OCI-LY7 (cell line): ENCODE measurements around the gene STX17. TPM values are rescaled to one million over a fixed set of nuclear protein-coding genes. Genes with fewer than 3 reads are reported as not detected.

Experiments
- BruUV-seq: library from RNA; stranded (reverse); fragments of 400-500 nt; replicated peaks from 2 replicates; lab custom pipeline; 2021; lab: Mats Ljungman, UMichigan
- CTCF ChIA-PET: fragments of 300-600 bp; sonication (Branson Sonifier 250); formaldehyde crosslinking; loops from one replicate; lab custom pipeline; 2022; ENCODE audit warnings: antibody characterized with exemption; ENCODE audit not compliant: unreplicated experiment; lab: Charles Lee
- POLR2A ChIA-PET: fragments of 300-600 bp; sonication (Branson Sonifier 250); formaldehyde crosslinking; loops from one replicate; lab custom pipeline; 2022; ENCODE audit warnings: antibody characterized with exemption; lab: Charles Lee
- DNase-seq: peaks from one replicate; pipeline ENCODE4 v3.0.0-alpha.2; 2015; ENCODE audit warnings: low spot score
- H2AFZ ChIP-seq: fragments of 200-600 bp; sonication (generic), shearing (Covaris generic); 2 replicates; pipeline ENCODE4 v1.6.1; 2014; ENCODE audit warnings: mild to moderate bottlenecking, antibody characterized with exemption, low read length, moderate library complexity
- H3K27ac ChIP-seq: fragments of 200-600 bp; sonication (generic); 2 replicates; pipeline ENCODE4 v1.5.1; 2014; ENCODE audit warnings: mixed run types, low read depth, mild to moderate bottlenecking, moderate library complexity, low read length, inconsistent platforms; ENCODE audit not compliant: poor library complexity, severe bottlenecking
- H3K36me3 ChIP-seq: fragments of 200-600 bp; sonication (generic); 2 replicates; pipeline ENCODE4 v1.6.1; 2014; ENCODE audit warnings: mild to moderate bottlenecking, antibody characterized with exemption, low read length, moderate library complexity, mixed read lengths; ENCODE audit not compliant: insufficient read depth
- H3K4me1 ChIP-seq: fragments of 200-600 bp; sonication (generic); 2 replicates; pipeline ENCODE4 v1.5.1; 2014; ENCODE audit warnings: mild to moderate bottlenecking, low read length; ENCODE audit not compliant: insufficient read depth, poor library complexity, severe bottlenecking
- H3K4me2 ChIP-seq: fragments of 200-600 bp; sonication (generic); 2 replicates; pipeline ENCODE4 v1.6.1; 2014; ENCODE audit warnings: mild to moderate bottlenecking, low read length
- H3K4me3 ChIP-seq: fragments of 200-600 bp; sonication (generic); 2 replicates; pipeline ENCODE4 v1.5.1; 2014; ENCODE audit warnings: mild to moderate bottlenecking, low read depth, low read length; ENCODE audit not compliant: poor library complexity, severe bottlenecking
- H3K79me2 ChIP-seq: fragments of 200-600 bp; sonication (generic); 2 replicates; pipeline ENCODE4 v1.6.1; 2016; ENCODE audit warnings: low read depth, mild to moderate bottlenecking, low read length, moderate library complexity, mixed read lengths; ENCODE audit not compliant: insufficient read depth
- H3K9me2 ChIP-seq: fragments of 200-600 bp; sonication (generic); 2 replicates; pipeline ENCODE4 v1.6.1; 2016; ENCODE audit warnings: mild to moderate bottlenecking, low read length, mixed read lengths; ENCODE audit not compliant: insufficient read depth
- H3K9me3 ChIP-seq: fragments of 200-600 bp; sonication (generic); 2 replicates; pipeline ENCODE4 v1.6.1; 2014; ENCODE audit warnings: mild to moderate bottlenecking, mixed run types, low read length, mixed read lengths
- H4K20me1 ChIP-seq: fragments of 200-600 bp; sonication (generic); 2 replicates; pipeline ENCODE4 v1.6.1; 2014; ENCODE audit warnings: mild to moderate bottlenecking, antibody characterized with exemption, low read length, moderate library complexity, mixed read lengths; ENCODE audit not compliant: insufficient read depth
- CTCF ChIP-seq: fragments of 200-600 bp; sonication (generic); conservative IDR thresholded peaks from 2 replicates; pipeline ENCODE4 v1.5.1; 2014; ENCODE audit warnings: mild to moderate bottlenecking, antibody characterized with exemption, low read length, moderate library complexity, mixed read lengths
- EZH2phosphoT487 ChIP-seq: fragments of 200-600 bp; sonication (generic); IDR thresholded peaks from 2 replicates; pipeline ENCODE4 v1.6.1; 2018; ENCODE audit warnings: low read depth, borderline replicate concordance, mild to moderate bottlenecking, mixed run types, antibody characterized with exemption, low read length, moderate library complexity, mixed read lengths
- intact Hi-C: fragments of 100-400 bp; cut with micrococcal nuclease; formaldehyde crosslinking; loops from one replicate; pipeline ENCODE4 v1.10.0; 2022; ENCODE audit not compliant: unreplicated experiment
- total RNA-seq, 2 experiments: library from RNA; depleted of rRNA in 1 of 2; stranded (reverse); fragments of >200 nt in 1 of 2; shearing (Covaris generic) in 1 of 2; gene quantifications; 2 replicates each; pipeline ENCODE4 v1.2.3, GENCODE V29; 2014 to 2022

The STX17 gene
- total RNA-seq, 2 experiments from 2014 or later: 12.1 to 21.5 TPM

- H3K79me2 ChIP-seq: no peaks in the 10 kb centered on the region
- POLR2A ChIA-PET: interaction anchor here (1.0 kb wide), 1 partner anchor 15 kb away, joined by 3 read pairs; no protein-coding TSS in a partner anchor
- no peaks in the 10 kb centered on the region for H4K20me1 ChIP-seq
- no peaks in the 10 kb centered on the region for H3K4me1 ChIP-seq
- H3K36me3 ChIP-seq: no peaks in the 10 kb centered on the region
- no peak for DNase-seq
- no peaks in the 10 kb centered on the region for H3K9me3 ChIP-seq
- intact Hi-C loops: no loop called here
- TF ChIP-seq CTCF: no peak
- TF ChIP-seq EZH2phosphoT487: no peak
- CTCF ChIA-PET: no interaction called here
- H2AFZ ChIP-seq: no peak overlapping the region
- no peak overlapping the region for H3K4me2 ChIP-seq
- no TSS peak for BruUV-seq
- H3K4me3 ChIP-seq: no peak overlapping the region
- H3K9me2 ChIP-seq: no peaks in the 10 kb centered on the region
- H3K27ac ChIP-seq: no peak overlapping the region
These were observed 32.4 kb upstream of the STX17 start for GRCh38 chr9:99873943-99874584.

GRCh38 chr9:99876190-99876589 is 30.3 kb upstream of the STX17 start:
- Histone ChIP-seq H3K9me3 (no peaks in the 10 kb centered on the region), H3K4me2 (no peak overlapping the region), H3K9me2 (no peaks in the 10 kb centered on the region), H3K36me3 (no peaks in the 10 kb centered on the region), H3K79me2 (no peaks in the 10 kb centered on the region), H3K4me3 (no peak overlapping the region), H3K4me1 (no peaks in the 10 kb centered on the region), H2AFZ (no peak overlapping the region), H3K27ac (no peak overlapping the region), H4K20me1 (no peaks in the 10 kb centered on the region)
- BruUV-seq: no TSS peak
- ChIA-PET POLR2A (no interaction called here), CTCF (no interaction called here)
- no peak for DNase-seq
- intact Hi-C loops: no loop called here
- TF ChIP-seq CTCF (no peak), EZH2phosphoT487 (no peak)

- Histone ChIP-seq H3K9me2 (no peaks in the 10 kb centered on the region), H3K4me1 (no peaks in the 10 kb centered on the region), H3K9me3 (no peaks in the 10 kb centered on the region), H3K27ac (no peak overlapping the region), H3K4me3 (no peak overlapping the region), H2AFZ (no peak overlapping the region), H3K79me2 (no peaks in the 10 kb centered on the region), H3K4me2 (no peak overlapping the region), H3K36me3 (no peaks in the 10 kb centered on the region), H4K20me1 (no peaks in the 10 kb centered on the region)
- ChIA-PET CTCF (no interaction called here), POLR2A (interaction anchor here (0.6 kb wide), 1 partner anchor 17 kb away, joined by 6 read pairs; no protein-coding TSS in a partner anchor)
- intact Hi-C loops: no loop called here
- TF ChIP-seq CTCF (no peak), EZH2phosphoT487 (no peak)
- no TSS peak for BruUV-seq
- DNase-seq: no peak
These were observed 27.8 kb upstream of the STX17 start for GRCh38 chr9:99878651-99879050.
